BJ (cell line): ENCODE data around the gene NXPH3. TPM values are rescaled to one million over a fixed set of nuclear protein-coding genes. Genes with fewer than 3 reads are reported as not detected.

ENCODE experiments used
- CTCF ChIA-PET: fragments of 350-600 bp; formaldehyde crosslinking; extraction: SDS; loops from one replicate; lab custom pipeline; 2021; ENCODE audit warnings: antibody characterized with exemption, inconsistent platforms; lab: Yijun Ruan, JAX
- POLR2A ChIA-PET: fragments of 300-600 bp; sonication (Branson Sonifier 250); formaldehyde crosslinking; extraction: SDS; loops from one replicate; lab custom pipeline; 2021; ENCODE audit warnings: antibody characterized with exemption; lab: Charles Lee
- DNase-seq: peaks from one replicate; pipeline ENCODE4 v3.0.0-alpha.2; 2011; ENCODE audit warnings: low read depth
- H3K27me3 ChIP-seq: 2 replicates; pipeline ENCODE4 v1.6.0; 2011; ENCODE audit warnings: low read length; ENCODE audit not compliant: control insufficient read depth, insufficient read depth
- H3K36me3 ChIP-seq: 2 replicates; pipeline ENCODE4 v1.5.1; 2011; ENCODE audit warnings: low read length; ENCODE audit not compliant: control insufficient read depth, insufficient read depth
- H3K4me3 ChIP-seq: 2 replicates; pipeline ENCODE4 v1.5.1; 2011; ENCODE audit warnings: low read depth, mild to moderate bottlenecking, control low read depth, low read length
- polyA plus RNA-seq: library from polyadenylated mRNA; depleted of rRNA; stranded (reverse); fragments of >200 nt; gene quantifications from 2 replicates; pipeline ENCODE4 v1.2.3, GENCODE V29; 2011
- TF ChIP-seq, protein P1 (sequence below): IDR thresholded peaks from 2 replicates; pipeline ENCODE4 v1.5.1; 2011; ENCODE audit warnings: low read depth, mild to moderate bottlenecking, control low read depth, inconsistent platforms, low read length, moderate library complexity; ENCODE audit not compliant: insufficient read depth

The NXPH3 gene
- polyA plus RNA-seq, 1 experiment = 9.3 TPM

DNA sequence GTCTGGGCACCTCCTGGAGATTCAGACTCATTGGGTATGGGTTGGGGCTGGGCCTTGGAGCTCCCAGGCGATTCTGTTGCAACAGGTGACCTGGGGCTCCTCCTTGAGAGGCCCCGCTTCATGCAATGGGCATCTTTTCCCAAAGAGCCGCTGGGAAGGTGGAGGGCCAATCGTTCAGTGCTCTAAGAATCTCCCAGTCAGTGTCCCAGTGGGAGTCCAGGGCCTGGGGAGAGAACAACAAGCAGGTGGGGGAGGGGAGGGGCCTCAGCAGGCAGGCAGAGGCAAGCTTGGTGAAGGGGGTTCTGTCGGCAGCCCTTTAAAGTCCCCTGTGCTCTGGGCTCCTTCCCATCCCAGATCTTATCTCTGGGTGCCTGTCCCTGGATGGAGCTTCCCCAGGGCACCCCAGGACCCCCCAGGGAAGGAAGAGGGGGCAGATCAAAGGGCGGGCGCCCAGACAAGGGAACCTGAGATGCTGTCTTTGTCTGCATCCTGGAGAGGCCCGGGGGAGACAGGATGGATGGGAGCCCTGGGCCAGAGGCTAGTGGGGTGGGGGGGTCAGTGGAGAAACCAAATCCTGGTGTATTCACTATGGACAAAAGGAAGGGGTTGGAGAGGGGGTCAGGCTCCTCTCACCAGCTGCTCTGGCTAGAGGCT, 30.5 kb upstream of the NXPH3 start:
- no peak overlapping the region for H3K4me3 ChIP-seq

DNA sequence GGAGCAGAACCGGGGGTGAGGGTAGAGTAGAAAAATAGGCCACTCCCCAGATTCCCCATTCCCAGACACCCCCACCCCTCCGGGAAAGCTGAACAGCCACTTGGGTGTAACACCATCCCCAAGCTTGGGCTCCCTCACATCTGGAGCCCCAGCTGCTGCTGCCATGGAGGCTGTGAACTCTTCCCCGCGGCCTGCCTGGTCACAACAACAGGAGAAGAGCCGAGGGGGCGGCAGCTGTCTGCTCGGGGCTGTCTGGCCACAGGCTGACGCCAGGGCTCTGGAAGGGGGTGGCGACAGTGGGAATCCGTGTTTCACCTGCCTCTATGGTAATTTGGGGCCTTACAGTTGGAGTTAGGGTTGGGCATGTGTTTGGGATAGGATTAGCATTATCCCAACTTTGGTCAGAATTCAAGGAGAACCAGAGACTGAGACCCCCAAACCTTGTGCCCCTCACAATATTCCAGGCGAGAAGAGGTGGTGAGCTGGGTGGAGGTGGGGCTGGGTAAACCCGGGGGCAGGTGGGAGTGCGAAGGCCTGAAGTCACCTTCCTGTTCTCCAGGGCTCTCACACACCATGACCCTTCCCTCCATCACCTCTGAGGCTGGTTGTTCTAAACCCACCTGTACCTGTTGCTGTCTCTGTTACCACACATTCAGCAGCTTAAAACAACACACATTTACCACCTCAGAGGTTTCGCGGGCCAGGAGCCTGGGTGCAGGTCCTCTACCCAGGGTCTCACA, 29.7 kb upstream of the NXPH3 start:
- CTCF ChIA-PET = interaction anchor here (0.6 to 5.5 kb wide), 7 partner anchors 11 to 176 kb away, joined by 3 to 43 read pairs (median 4); no protein-coding TSS in a partner anchor
- no peaks in the 10 kb centered on the region for H3K36me3 ChIP-seq
- no peak for DNase-seq
- peaks cover 9% of the 10 kb centered on the region for H3K27me3 ChIP-seq
- POLR2A ChIA-PET = no interaction called here
- H3K4me3 ChIP-seq = no peak overlapping the region
- TF ChIP-seq, protein P1, sequence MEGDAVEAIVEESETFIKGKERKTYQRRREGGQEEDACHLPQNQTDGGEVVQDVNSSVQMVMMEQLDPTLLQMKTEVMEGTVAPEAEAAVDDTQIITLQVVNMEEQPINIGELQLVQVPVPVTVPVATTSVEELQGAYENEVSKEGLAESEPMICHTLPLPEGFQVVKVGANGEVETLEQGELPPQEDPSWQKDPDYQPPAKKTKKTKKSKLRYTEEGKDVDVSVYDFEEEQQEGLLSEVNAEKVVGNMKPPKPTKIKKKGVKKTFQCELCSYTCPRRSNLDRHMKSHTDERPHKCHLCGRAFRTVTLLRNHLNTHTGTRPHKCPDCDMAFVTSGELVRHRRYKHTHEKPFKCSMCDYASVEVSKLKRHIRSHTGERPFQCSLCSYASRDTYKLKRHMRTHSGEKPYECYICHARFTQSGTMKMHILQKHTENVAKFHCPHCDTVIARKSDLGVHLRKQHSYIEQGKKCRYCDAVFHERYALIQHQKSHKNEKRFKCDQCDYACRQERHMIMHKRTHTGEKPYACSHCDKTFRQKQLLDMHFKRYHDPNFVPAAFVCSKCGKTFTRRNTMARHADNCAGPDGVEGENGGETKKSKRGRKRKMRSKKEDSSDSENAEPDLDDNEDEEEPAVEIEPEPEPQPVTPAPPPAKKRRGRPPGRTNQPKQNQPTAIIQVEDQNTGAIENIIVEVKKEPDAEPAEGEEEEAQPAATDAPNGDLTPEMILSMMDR = no peak

More for the DNA sequence above, 30.5 kb upstream of the NXPH3 start:
- CTCF ChIA-PET = interaction anchor here (0.7 to 5.5 kb wide), 6 partner anchors 12 to 175 kb away, joined by 3 to 43 read pairs (median 4); no protein-coding TSS in a partner anchor
- no peak for DNase-seq
- POLR2A ChIA-PET = no interaction called here
- Histone ChIP-seq H3K36me3 (no peaks in the 10 kb centered on the region), H3K27me3 (peaks cover 9% of the 10 kb centered on the region)
- TF ChIP-seq, protein P1 = no peak

DNA sequence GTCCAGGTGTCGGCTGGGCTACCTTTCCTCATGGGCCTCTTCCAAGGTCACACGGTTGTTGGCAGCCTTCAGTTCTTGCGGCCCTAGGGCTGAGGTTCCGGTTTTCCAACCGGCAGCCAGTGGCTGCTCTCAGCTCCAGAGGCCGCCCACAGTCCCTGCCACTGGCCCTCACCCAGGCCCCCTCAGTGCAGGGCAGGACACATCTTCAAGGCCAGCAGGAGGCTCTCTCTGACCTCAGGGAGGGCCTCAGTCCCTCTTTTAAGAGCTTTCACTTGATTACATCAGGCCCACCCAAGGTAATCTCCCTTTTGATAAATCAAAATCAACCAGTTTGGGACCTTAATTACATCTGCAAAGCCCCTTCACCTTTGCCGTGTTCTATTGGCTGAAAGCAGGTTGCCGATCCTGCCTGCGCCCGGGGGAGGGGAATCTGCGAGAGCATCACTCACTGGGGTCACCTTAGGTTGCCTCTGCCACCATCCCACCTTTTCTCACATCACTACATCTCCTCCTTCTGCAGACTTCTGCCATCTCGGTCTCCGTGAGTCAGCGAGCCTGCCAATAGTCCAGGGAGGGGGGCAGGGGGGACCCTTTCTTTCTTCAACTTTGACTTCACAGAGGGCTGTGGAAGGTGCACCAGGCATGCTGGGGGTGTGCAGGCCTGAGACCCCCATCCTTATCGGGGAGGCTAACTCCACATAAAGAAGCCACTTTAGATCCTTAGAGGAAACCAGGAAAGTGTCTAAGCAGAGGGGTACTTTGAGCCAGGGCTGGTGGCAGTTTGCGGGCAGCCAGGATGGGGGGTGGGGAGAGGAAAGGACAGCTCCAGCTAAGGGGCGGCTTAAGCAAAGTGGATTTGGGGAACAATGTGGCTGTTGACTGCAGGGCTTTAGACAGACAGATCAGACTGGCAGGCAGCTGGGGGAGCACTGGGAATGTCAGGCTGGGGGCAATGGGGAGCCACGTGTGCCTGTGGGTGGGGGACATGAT, 28.8 kb upstream of the NXPH3 start:
- Histone ChIP-seq H3K36me3 (no peaks in the 10 kb centered on the region), H3K27me3 (peaks cover 9% of the 10 kb centered on the region), H3K4me3 (no peak overlapping the region)
- TF ChIP-seq, protein P1 = no peak
- ChIA-PET CTCF (interaction anchor here (0.6 to 5.5 kb wide), 6 partner anchors 10 to 139 kb away, joined by 3 to 43 read pairs (median 4); no protein-coding TSS in a partner anchor), POLR2A (no interaction called here)
- DNase-seq = no peak

DNA sequence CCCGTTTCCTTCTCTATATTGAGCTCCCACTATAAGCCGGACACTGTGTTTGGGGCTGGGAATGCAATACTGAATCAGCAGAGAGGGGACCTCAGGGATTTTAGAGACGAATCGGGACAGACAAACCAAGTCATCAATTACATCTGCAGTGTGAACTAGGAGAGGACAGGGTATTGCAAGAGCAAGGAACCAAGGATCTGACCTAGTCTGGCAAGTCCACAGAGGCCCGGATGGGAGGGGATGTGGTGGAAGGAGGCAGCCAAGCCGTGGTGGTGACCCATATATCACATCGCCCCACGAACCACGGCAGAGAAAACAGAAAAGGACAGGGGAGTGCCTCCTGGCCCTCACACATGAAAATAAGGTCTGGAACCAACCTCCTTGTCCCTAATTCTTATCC, 28.1 kb upstream of the NXPH3 start:
- Histone ChIP-seq H3K36me3 (no peaks in the 10 kb centered on the region), H3K27me3 (peaks cover 9% of the 10 kb centered on the region), H3K4me3 (no peak overlapping the region)
- TF ChIP-seq, protein P1 = no peak
- ChIA-PET CTCF (interaction anchor here (1.2 to 5.5 kb wide), 7 partner anchors 9 to 115 kb away, joined by 3 to 43 read pairs (median 5); no protein-coding TSS in a partner anchor), POLR2A (no interaction called here)
- no peak for DNase-seq
